ENCODE measurements around the gene TMEM244.
"Not testable (repeated sequence)": the region's sequence is repeated elsewhere in the genome, so short reads cannot be mapped to it uniquely, and the experiment has no call there.

DNA sequence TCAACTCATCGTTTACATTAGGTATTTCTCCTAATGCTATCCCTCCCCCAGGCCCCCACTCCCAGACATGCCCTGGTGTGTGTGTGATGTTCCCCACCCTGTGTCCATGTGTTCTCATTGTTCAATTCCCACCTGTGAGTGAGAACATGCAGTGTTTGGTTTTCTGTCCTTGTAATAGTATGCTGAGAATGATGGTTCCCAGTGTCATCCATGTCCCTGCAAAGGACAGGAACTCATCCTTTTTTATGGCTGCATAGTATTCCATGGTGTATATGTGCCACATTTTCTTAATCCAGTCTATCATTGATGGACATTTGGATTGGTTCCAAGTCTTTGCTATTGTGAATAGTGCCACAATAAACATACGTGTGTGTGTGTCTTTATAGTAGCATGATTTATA lies 54.0 kb downstream of the TMEM244 start:
- TF ChIP-seq, protein P1, sequence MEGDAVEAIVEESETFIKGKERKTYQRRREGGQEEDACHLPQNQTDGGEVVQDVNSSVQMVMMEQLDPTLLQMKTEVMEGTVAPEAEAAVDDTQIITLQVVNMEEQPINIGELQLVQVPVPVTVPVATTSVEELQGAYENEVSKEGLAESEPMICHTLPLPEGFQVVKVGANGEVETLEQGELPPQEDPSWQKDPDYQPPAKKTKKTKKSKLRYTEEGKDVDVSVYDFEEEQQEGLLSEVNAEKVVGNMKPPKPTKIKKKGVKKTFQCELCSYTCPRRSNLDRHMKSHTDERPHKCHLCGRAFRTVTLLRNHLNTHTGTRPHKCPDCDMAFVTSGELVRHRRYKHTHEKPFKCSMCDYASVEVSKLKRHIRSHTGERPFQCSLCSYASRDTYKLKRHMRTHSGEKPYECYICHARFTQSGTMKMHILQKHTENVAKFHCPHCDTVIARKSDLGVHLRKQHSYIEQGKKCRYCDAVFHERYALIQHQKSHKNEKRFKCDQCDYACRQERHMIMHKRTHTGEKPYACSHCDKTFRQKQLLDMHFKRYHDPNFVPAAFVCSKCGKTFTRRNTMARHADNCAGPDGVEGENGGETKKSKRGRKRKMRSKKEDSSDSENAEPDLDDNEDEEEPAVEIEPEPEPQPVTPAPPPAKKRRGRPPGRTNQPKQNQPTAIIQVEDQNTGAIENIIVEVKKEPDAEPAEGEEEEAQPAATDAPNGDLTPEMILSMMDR (IDR thresholded peaks at IDR 0.05) = not testable (repeated sequence)
- not testable (repeated sequence) for TF ChIP-seq POLR2A (IDR thresholded peaks at IDR 0.05)

All from prostate gland (tissue), 2 donors.